ENCODE results near the gene DAD1.

The DAD1 gene

DNA sequence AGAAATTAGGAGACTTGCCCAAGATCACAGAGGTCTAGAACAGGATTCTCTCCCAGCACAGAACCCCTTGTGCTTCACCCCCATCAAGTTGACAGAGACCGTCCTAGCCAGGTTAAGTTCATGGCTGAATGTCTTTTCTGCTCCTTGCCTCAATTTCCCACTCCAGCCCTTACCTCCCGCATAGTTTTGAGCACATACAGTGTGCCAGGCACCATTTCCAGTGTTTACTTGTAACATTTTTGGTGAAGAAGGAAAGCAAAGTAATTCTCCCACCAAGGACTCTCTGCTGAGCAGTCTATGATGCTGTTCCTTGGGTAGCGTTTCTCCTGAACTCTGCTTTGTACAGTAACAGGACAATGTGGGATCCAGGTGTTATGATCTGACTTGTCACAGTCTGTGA lies 10.3 kb upstream of the DAD1 start:
- peak overlapping the region; percentile 88 for H3K4me3 ChIP-seq (ENCODE audit: low read depth, low read length)
- DNase-seq (ENCODE audit: low read depth), result no peak
- TF ChIP-seq, protein P1, sequence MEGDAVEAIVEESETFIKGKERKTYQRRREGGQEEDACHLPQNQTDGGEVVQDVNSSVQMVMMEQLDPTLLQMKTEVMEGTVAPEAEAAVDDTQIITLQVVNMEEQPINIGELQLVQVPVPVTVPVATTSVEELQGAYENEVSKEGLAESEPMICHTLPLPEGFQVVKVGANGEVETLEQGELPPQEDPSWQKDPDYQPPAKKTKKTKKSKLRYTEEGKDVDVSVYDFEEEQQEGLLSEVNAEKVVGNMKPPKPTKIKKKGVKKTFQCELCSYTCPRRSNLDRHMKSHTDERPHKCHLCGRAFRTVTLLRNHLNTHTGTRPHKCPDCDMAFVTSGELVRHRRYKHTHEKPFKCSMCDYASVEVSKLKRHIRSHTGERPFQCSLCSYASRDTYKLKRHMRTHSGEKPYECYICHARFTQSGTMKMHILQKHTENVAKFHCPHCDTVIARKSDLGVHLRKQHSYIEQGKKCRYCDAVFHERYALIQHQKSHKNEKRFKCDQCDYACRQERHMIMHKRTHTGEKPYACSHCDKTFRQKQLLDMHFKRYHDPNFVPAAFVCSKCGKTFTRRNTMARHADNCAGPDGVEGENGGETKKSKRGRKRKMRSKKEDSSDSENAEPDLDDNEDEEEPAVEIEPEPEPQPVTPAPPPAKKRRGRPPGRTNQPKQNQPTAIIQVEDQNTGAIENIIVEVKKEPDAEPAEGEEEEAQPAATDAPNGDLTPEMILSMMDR (conservative IDR thresholded peaks at IDR 0.05; ENCODE audit: low read depth, low read length), result no peak

DNA sequence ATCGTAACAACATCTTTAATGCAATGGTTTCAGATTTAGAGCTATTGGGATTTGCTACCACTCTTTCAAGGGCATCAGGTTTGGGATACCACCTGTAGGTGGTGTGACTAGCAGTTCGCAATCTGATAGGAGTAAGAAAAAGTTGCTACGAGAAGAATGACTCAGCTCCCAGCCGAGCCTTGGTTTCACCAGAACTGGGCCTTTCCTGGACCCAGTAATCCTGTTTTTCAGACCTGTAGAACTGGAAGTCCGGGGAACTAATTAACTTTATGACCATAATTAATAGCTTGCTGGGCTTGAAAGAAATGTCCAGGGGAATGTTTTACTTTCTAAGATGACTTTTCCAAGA lies 9.8 kb upstream of the DAD1 start:
- TF ChIP-seq, protein P1 (conservative IDR thresholded peaks at IDR 0.05; ENCODE audit: low read depth, low read length), result peak; percentile 47
- peak overlapping the region; percentile 88 for H3K4me3 ChIP-seq (ENCODE audit: low read depth, low read length)
- DNase-seq (ENCODE audit: low read depth), result peak; percentile 78

DNA sequence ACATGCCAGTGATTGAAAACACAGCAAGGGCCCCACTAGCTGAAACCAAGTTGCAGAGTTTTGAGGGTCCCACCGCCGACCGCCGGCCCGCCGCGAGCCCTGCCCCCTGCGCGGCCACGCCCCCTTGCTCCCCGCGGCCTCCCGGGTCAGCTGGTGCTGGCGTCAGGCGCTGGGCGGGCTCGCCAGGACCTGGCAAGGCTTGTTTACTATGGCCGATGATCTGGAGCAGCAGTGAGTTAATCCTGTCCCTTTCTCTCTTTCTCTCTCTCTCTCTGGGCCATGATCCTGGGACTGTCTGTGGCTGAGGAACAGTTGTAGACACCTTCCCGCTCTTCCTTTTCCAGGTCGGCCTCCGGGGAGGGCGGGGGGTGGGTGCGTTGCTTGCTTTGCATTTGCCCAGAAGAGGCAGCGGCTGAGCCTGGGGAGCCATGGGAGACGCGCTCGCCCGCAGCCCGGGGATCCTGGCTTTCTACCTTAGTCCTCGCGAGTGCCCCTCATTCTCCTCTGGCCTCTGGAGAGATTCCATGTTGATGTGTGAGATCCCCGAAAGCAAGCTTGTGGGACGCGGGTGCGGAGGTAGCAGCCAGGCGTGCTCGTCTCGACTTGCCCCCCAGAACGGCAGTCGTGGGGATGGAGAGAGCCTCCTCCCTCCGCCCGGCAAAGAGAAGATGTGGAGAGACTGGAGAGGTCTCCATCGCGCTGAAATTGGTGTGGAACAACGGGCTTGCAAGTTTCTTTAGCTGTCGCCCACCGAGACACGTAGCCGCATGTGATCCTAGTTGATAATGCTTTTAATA lies 9.3 kb upstream of the DAD1 start, which contains the start of gene ABHD4:
Gene ABHD4 (plus strand): TSS at position 202 of the 797 bp plus-strand sequence. CDS start 7 bp downstream, at position 209.
- TF ChIP-seq, protein P1 (conservative IDR thresholded peaks at IDR 0.05; ENCODE audit: low read depth, low read length), result no peak
- DNase-seq (ENCODE audit: low read depth), result peak; percentile 76
- H3K4me3 ChIP-seq (ENCODE audit: low read depth, low read length), result peak within 1 kb of the TSS; percentile 88

DNA sequence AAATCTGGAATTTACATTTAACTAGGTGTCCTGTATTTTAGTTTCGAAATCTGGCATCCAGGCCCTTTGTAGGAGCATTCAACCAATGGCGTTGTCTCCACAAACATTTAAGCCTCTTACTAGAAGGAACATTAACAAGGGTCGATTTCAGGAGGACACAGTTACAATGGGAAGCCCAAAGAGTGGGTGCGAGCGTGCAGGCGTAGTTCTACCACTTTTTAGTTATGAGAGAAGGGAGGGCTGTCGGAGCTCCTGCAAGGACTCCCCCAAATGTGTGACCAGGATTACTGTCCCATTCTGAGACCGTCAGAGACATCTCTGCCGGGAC lies 8.7 kb upstream of the DAD1 start:
- TF ChIP-seq, protein P1 (conservative IDR thresholded peaks at IDR 0.05; ENCODE audit: low read depth, low read length), result no peak
- H3K4me3 ChIP-seq (ENCODE audit: low read depth, low read length), result peak overlapping the region; percentile 88
- DNase-seq (ENCODE audit: low read depth), result peak; percentile 28

DNA sequence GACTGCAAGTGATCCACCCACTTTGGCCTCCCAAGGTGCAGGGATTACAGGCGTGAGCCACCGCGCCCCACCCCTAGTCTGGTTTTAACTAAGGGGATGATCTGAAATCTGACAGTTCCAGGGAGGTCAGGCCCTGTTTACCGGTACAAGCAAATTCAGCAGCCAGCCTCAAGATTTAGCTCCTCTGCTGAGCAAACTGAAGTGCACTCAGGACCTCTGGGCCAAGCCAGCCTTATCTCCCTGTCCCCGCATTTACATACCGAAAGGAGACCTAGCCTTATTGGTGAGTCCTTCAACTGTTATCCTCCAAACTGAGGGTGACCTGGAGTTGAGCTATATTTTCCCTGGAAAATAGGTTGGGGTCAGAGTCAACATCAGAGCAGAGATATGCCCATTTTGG lies 8.2 kb upstream of the DAD1 start:
- no peak for DNase-seq (ENCODE audit: low read depth)
- no peak overlapping the region for H3K4me3 ChIP-seq (ENCODE audit: low read depth, low read length)
- TF ChIP-seq, protein P1 (conservative IDR thresholded peaks at IDR 0.05; ENCODE audit: low read depth, low read length), result no peak

DNA sequence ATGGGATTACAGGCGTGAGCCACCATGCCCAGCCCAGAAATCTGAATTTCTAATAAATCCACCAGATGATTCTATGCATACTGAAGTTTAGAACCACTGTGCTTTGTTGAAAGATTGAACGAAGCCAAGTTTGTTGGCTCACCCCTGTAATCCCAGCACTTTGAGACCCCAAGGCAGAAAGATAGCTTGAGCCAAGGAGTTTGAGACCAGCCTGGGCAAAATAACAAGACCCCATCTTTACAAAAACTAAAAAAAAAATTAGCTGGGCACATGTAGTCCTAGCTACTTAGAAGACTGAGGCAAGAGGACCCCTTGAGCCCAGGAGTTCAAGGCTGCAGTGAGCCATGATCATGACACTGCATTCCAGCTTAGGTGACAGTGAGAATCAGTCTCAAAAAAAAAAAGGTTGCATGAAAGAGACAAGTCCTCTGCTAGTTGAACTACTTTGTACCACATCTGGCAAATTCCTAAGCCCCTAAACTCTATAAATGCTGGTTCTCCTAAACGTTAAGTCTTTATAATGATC lies 7.4 kb upstream of the DAD1 start:
- TF ChIP-seq, protein P1 (conservative IDR thresholded peaks at IDR 0.05; ENCODE audit: low read depth, low read length), result no peak
- no peak overlapping the region for H3K4me3 ChIP-seq (ENCODE audit: low read depth, low read length)
- DNase-seq (ENCODE audit: low read depth), result no peak

Data from choroid plexus epithelial cell (primary cell).